Esophagus squamous epithelium (tissue), 4 donors: Measurements from ENCODE around the gene KCNAB1.

Source experiments
- POLR2A ChIP-seq, 4 donors: fragments of 450-650 bp; IDR thresholded peaks; one replicate each; pipeline ENCODE4 v1.6.1; 2017; ENCODE audit warnings: antibody characterized with exemption in 4 of 4, mild to moderate bottlenecking in 4 of 4, moderate library complexity in 3 of 4
- TF ChIP-seq, protein P1 (sequence below), 6 experiments: fragments of 450-650 bp in 4 of 6; fragments of 200-600 bp in 2 of 6; sonication (generic) in 2 of 6; IDR thresholded peaks; one replicate each; pipeline ENCODE4 v1.5.1; 2016 to 2019; ENCODE audit warnings: antibody characterized with exemption in 6 of 6, mild to moderate bottlenecking in 4 of 6, moderate library complexity in 4 of 6

DNA sequence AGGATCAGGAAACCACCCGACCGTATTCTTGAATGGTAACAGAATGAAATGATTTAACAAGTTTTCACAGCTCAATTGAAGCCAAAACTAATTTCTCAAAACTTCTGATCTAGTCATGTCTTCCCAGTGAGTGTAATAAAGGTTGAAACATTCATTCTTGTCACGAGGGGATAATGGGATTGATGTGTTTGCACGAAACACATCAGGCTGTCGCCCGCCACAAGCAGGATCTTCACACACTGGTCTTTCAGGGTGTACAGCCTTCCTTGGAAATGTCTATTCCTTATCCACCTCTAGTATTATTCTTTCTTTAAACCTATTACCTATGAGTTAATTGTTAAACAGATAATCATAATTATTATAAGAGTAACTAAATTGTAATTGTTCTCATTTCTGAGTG lies 94.3 kb downstream of the KCNAB1 start:
- TF ChIP-seq POLR2A (IDR thresholded peaks at IDR 0.05), result no peak
- TF ChIP-seq, protein P1, sequence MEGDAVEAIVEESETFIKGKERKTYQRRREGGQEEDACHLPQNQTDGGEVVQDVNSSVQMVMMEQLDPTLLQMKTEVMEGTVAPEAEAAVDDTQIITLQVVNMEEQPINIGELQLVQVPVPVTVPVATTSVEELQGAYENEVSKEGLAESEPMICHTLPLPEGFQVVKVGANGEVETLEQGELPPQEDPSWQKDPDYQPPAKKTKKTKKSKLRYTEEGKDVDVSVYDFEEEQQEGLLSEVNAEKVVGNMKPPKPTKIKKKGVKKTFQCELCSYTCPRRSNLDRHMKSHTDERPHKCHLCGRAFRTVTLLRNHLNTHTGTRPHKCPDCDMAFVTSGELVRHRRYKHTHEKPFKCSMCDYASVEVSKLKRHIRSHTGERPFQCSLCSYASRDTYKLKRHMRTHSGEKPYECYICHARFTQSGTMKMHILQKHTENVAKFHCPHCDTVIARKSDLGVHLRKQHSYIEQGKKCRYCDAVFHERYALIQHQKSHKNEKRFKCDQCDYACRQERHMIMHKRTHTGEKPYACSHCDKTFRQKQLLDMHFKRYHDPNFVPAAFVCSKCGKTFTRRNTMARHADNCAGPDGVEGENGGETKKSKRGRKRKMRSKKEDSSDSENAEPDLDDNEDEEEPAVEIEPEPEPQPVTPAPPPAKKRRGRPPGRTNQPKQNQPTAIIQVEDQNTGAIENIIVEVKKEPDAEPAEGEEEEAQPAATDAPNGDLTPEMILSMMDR (IDR thresholded peaks at IDR 0.05), result no peak
